RPMI7951 (cell line): ENCODE data around the gene CARNS1. TPM values are rescaled to one million over a fixed set of nuclear protein-coding genes. Genes with fewer than 3 reads are reported as not detected.

Experiments used
- DNase-seq: peaks from one replicate; pipeline ENCODE4 v3.0.0-alpha.2; 2012; ENCODE audit warnings: low read depth
- total RNA-seq: library from RNA; depleted of rRNA; stranded (reverse); fragments of >200 nt; shearing (Covaris generic); gene quantifications from 2 replicates; pipeline ENCODE4 v1.2.3, GENCODE V29; 2014; rRNA removed

Gene CARNS1
- not detected in 2 replicates for total RNA-seq

GRCh38 chr11:67415501-67416304 is at the start of gene CARNS1:
Gene CARNS1 (plus strand): TSS chr11:67415678. CDS start chr11:67416200, 522 bp downstream.
- no peak for DNase-seq

GRCh38 chr11:67365736-67366444 is 49.6 kb upstream of the CARNS1 start:
- no peak for DNase-seq

GRCh38 chr11:67366546-67366945 is 48.9 kb upstream of the CARNS1 start:
- DNase-seq: no peak

- no peak for DNase-seq
Measured at GRCh38 chr11:67366961-67367760, 48.3 kb upstream of the CARNS1 start.

- no peak for DNase-seq
Measured at GRCh38 chr11:67367761-67368227, 47.7 kb upstream of the CARNS1 start.

- no peak for DNase-seq
Measured at GRCh38 chr11:67368621-67369020, 46.9 kb upstream of the CARNS1 start.

- DNase-seq: no peak
Measured at GRCh38 chr11:67369275-67369674, 46.2 kb upstream of the CARNS1 start.

GRCh38 chr11:67369801-67370284 is 45.6 kb upstream of the CARNS1 start:
- no peak for DNase-seq

- no peak for DNase-seq
Measured at GRCh38 chr11:67370351-67371076, 45.0 kb upstream of the CARNS1 start.

- DNase-seq: peak; percentile 51
Measured at GRCh38 chr11:67371189-67371910, 44.1 kb upstream of the CARNS1 start.

GRCh38 chr11:67371911-67372320 is 43.6 kb upstream of the CARNS1 start:
- DNase-seq: no peak

GRCh38 chr11:67372321-67372992 is 43.0 kb upstream of the CARNS1 start:
- DNase-seq: no peak

- peak; percentile 72 for DNase-seq
Measured at GRCh38 chr11:67372993-67373647, 42.4 kb upstream of the CARNS1 start, which contains the start of gene CLCF1. Gene CLCF1 (minus strand): TSS chr11:67373598. CDS start chr11:67373539, 59 bp downstream.

GRCh38 chr11:67373648-67374570 is 41.6 kb upstream of the CARNS1 start:
- DNase-seq: peak; percentile 99

GRCh38 chr11:67374571-67375281 is 40.8 kb upstream of the CARNS1 start:
- no peak for DNase-seq

- no peak for DNase-seq
Measured at GRCh38 chr11:67375320-67376055, 40.0 kb upstream of the CARNS1 start.
